Neural progenitor cell (in vitro differentiated cells): ENCODE results near the gene PIGR. TPM values are rescaled to one million over a fixed set of nuclear protein-coding genes. Genes with fewer than 3 reads are reported as not detected.

Experiments
- DNase-seq: peaks from one replicate; pipeline ENCODE4 v3.0.0-alpha.2; 2016; ENCODE audit warnings: low spot score
- H2AFZ ChIP-seq: fragments of 200-600 bp; sonication (generic); replicated peaks from 2 replicates; pipeline ENCODE4 v1.6.1; 2016; ENCODE audit warnings: antibody characterized with exemption
- H3F3A ChIP-seq: fragments of 200-600 bp; sonication (generic); 2 replicates; pipeline ENCODE4 v1.6.1; 2016; ENCODE audit warnings: antibody characterized with exemption, low read depth
- H3K27ac ChIP-seq: fragments of 200-600 bp; sonication (generic); 2 replicates; pipeline ENCODE4 v1.5.1; 2016; ENCODE audit warnings: mild to moderate bottlenecking
- H3K27me3 ChIP-seq: fragments of 200-600 bp; sonication (generic); 2 replicates; pipeline ENCODE4 v1.6.1; 2016; ENCODE audit warnings: mild to moderate bottlenecking, moderate library complexity
- H3K36me3 ChIP-seq: fragments of 200-600 bp; sonication (generic); 2 replicates; pipeline ENCODE4 v1.5.1; 2016
- H3K4me1 ChIP-seq: fragments of 200-600 bp; sonication (generic); 2 replicates; pipeline ENCODE4 v1.6.1; 2016; ENCODE audit warnings: mixed run types
- H3K4me2 ChIP-seq: fragments of 200-600 bp; sonication (generic); 2 replicates; pipeline ENCODE4 v1.6.1; 2016
- H3K4me3 ChIP-seq: fragments of 200-600 bp; sonication (generic); 2 replicates; pipeline ENCODE4 v1.5.1; 2016
- H3K79me2 ChIP-seq: fragments of 200-600 bp; sonication (generic); 2 replicates; pipeline ENCODE4 v1.6.1; 2016; ENCODE audit warnings: low read depth
- H3K9ac ChIP-seq: fragments of 200-600 bp; sonication (generic); 2 replicates; pipeline ENCODE4 v1.6.1; 2016
- H3K9me3 ChIP-seq: fragments of 200-600 bp; sonication (generic); 2 replicates; pipeline ENCODE4 v1.5.1; 2016; ENCODE audit warnings: low read depth
- H4K20me1 ChIP-seq: fragments of 200-600 bp; sonication (generic); 2 replicates; pipeline ENCODE4 v1.6.1; 2016; ENCODE audit warnings: low read depth
- H3K27ac Mint-ChIP-seq: 3 replicates; pipeline ENCODE4 v1.8.0; 2021; ENCODE audit warnings: mixed read lengths
- H3K27me3 Mint-ChIP-seq: 2 replicates; pipeline ENCODE4 v1.8.0; 2022; ENCODE audit warnings: low read depth, mild to moderate bottlenecking, inconsistent platforms, moderate library complexity, mixed read lengths; ENCODE audit not compliant: insufficient read depth
- H3K36me3 Mint-ChIP-seq: 3 replicates; pipeline ENCODE4 v1.8.0; 2021; ENCODE audit warnings: mixed read lengths
- H3K4me1 Mint-ChIP-seq: 3 replicates; pipeline ENCODE4 v1.8.0; 2021; ENCODE audit warnings: mixed read lengths
- H3K4me3 Mint-ChIP-seq: 3 replicates; pipeline ENCODE4 v1.8.0; 2021; ENCODE audit warnings: mild to moderate bottlenecking, moderate library complexity, mixed read lengths
- H3K9me3 Mint-ChIP-seq: 3 replicates; pipeline ENCODE4 v1.8.0; 2020; ENCODE audit warnings: mixed read lengths
- CTCF ChIP-seq: fragments of 200-600 bp; sonication (generic); IDR thresholded peaks from 2 replicates; pipeline ENCODE4 v1.5.1; 2017; ENCODE audit warnings: antibody characterized with exemption, mild to moderate bottlenecking
- EZH2 ChIP-seq: fragments of 200-600 bp; sonication (generic); IDR thresholded peaks from 2 replicates; pipeline ENCODE4 v1.6.1; 2017; ENCODE audit warnings: antibody characterized with exemption, mild to moderate bottlenecking, moderate library complexity
- EZH2phosphoT487 ChIP-seq: fragments of 200-600 bp; sonication (generic); IDR thresholded peaks from 2 replicates; pipeline ENCODE4 v1.6.1; 2017; ENCODE audit warnings: antibody characterized with exemption
- total RNA-seq: library from RNA; depleted of rRNA; stranded (reverse); fragments of >200 nt; gene quantifications from 2 replicates; pipeline ENCODE4 v1.2.3, GENCODE V29; 2015; ENCODE audit warnings: low replicate concordance

The PIGR gene
- total RNA-seq, 1 donor from 2014 or later = not detected

- H3K27me3 Mint-ChIP-seq = no peaks in the 10 kb centered on the region
- no peak for TF ChIP-seq EZH2
- no peak for TF ChIP-seq EZH2phosphoT487
- no peak for TF ChIP-seq CTCF
- no peak overlapping the region for H3K4me3 ChIP-seq
- no peak overlapping the region for H3K4me2 ChIP-seq
- H3K27me3 ChIP-seq = no peaks in the 10 kb centered on the region
- H3K4me1 Mint-ChIP-seq = no peaks in the 10 kb centered on the region
- no peak overlapping the region for H3K27ac Mint-ChIP-seq
- no peaks in the 10 kb centered on the region for H3F3A ChIP-seq
- no peaks in the 10 kb centered on the region for H3K36me3 Mint-ChIP-seq
- H3K27ac ChIP-seq = no peak overlapping the region
- H3K4me1 ChIP-seq = no peaks in the 10 kb centered on the region
- no peaks in the 10 kb centered on the region for H3K9me3 Mint-ChIP-seq
- no peaks in the 10 kb centered on the region for H3K79me2 ChIP-seq
- H4K20me1 ChIP-seq = no peaks in the 10 kb centered on the region
- H3K9ac ChIP-seq = no peak overlapping the region
- DNase-seq = no peak
- no peak overlapping the region for H2AFZ ChIP-seq
- H3K36me3 ChIP-seq = no peaks in the 10 kb centered on the region
- H3K4me3 Mint-ChIP-seq = no peak overlapping the region
- no peaks in the 10 kb centered on the region for H3K9me3 ChIP-seq
Measured at GRCh38 chr1:206931709-206932108, 14.6 kb downstream of the PIGR start.

DNA sequence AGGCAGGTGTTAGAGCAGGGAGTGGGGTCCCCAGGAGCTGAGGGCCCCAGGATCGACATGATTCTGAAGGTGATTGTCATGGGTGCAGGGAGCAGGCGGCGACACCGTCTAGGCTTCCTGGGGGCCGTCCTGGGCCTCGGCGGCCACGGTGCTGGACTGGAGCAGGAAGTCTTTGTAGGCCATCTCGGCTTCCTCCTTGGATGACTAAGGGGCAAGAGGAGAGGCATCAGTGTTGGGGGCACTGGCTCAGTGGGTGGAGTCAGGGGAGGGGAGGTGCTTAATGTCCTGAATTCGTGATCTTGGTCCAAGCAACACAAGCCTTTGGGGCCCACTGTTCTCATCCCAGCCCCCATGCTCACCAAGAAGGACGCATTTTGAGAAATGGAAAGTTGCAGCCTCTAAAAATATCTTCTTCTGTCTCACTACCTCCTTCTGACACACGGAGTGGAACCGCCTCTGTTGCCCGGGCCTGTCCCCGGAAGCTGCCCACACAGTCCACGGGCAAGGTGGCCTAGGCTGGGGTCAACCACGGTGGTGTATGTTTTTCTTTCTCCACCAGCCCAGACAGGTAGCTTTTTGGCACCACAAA, 16.0 kb downstream of the PIGR start:
- TF ChIP-seq EZH2 (no peak), CTCF (no peak), EZH2phosphoT487 (no peak)
- Mint-ChIP-seq H3K4me3 (no peak overlapping the region), H3K36me3 (no peaks in the 10 kb centered on the region), H3K27ac (no peak overlapping the region), H3K9me3 (no peaks in the 10 kb centered on the region), H3K4me1 (no peaks in the 10 kb centered on the region), H3K27me3 (no peaks in the 10 kb centered on the region)
- Histone ChIP-seq H4K20me1 (no peaks in the 10 kb centered on the region), H3K4me1 (no peaks in the 10 kb centered on the region), H3K27me3 (no peaks in the 10 kb centered on the region), H3F3A (no peaks in the 10 kb centered on the region), H3K27ac (no peak overlapping the region), H3K4me2 (no peak overlapping the region), H3K4me3 (no peak overlapping the region), H3K36me3 (no peaks in the 10 kb centered on the region), H3K9me3 (no peaks in the 10 kb centered on the region), H2AFZ (no peak overlapping the region), H3K79me2 (no peaks in the 10 kb centered on the region), H3K9ac (no peak overlapping the region)
- no peak for DNase-seq

- H3K27ac ChIP-seq = no peak overlapping the region
- H4K20me1 ChIP-seq = no peaks in the 10 kb centered on the region
- no peaks in the 10 kb centered on the region for H3K27me3 ChIP-seq
- TF ChIP-seq EZH2phosphoT487 (no peak), CTCF (no peak), EZH2 (no peak)
- H3F3A ChIP-seq = no peaks in the 10 kb centered on the region
- no peak overlapping the region for H2AFZ ChIP-seq
- DNase-seq = no peak
- Mint-ChIP-seq H3K9me3 (no peaks in the 10 kb centered on the region), H3K27me3 (no peaks in the 10 kb centered on the region), H3K4me3 (no peak overlapping the region), H3K27ac (no peak overlapping the region), H3K36me3 (no peaks in the 10 kb centered on the region), H3K4me1 (no peaks in the 10 kb centered on the region)
- H3K9me3 ChIP-seq = no peaks in the 10 kb centered on the region
- no peak overlapping the region for H3K4me2 ChIP-seq
- H3K79me2 ChIP-seq = no peaks in the 10 kb centered on the region
- H3K9ac ChIP-seq = no peak overlapping the region
- no peaks in the 10 kb centered on the region for H3K4me1 ChIP-seq
- no peaks in the 10 kb centered on the region for H3K36me3 ChIP-seq
- no peak overlapping the region for H3K4me3 ChIP-seq
Measured at GRCh38 chr1:206929524-206929923, 16.7 kb downstream of the PIGR start.
